GM15510 (cell line): ENCODE results near the gene HIBCH.

Experiments used
- POLR2A ChIP-seq: IDR thresholded peaks from 3 replicates; pipeline ENCODE4 v1.6.1; 2011; ENCODE audit warnings: borderline replicate concordance; ENCODE audit not compliant: insufficient read length; ENCODE audit errors: extremely low read depth

HIBCH gene

GRCh38 chr2:190323406-190323805 lies 3.8 kb upstream of the HIBCH start:
- TF ChIP-seq POLR2A = no peak

DNA sequence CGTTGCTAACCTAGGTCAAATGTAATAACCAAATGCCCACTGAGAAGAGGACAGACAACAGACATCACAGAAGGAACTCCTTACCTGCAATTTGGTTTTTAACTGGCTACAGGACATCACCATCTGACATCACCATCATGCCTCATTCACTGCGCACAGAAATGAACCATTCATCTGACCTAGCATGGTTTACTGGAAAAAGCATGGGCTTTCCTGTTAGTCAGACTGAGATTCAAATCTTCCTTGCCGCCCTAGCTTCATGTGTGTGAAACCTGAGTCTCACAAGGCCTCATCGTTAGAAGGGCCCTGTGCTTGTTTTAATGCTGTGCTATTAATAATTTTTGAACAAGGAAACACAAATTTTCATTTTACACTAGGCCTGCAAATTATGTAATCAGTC lies 1.1 kb upstream of the HIBCH start:
- no peak for TF ChIP-seq POLR2A

GRCh38 chr2:190318931-190319554 lies 583 bp downstream of the HIBCH start:
- TF ChIP-seq POLR2A = no peak

GRCh38 chr2:190318514-190318913 lies 1.1 kb downstream of the HIBCH start:
- no peak for TF ChIP-seq POLR2A

DNA sequence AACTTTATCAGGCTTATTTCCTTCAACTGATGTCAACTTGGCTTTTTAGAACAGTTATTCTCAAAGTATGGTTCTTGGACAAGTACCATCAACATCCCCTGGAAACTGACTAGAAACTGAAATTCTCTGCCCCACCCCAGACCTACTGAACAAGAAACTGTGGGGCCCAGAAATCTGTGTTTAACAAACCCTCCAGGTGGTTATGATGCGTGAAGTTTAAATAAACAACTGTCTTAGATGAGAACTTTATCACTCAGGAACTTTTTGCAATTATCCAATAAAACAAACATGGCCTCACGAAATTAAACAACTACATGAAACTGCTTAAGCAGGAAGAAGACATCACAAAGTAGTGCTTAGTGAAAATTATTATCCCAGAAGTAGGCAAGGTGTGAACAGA lies 4.4 kb downstream of the HIBCH start:
- TF ChIP-seq POLR2A = no peak

DNA sequence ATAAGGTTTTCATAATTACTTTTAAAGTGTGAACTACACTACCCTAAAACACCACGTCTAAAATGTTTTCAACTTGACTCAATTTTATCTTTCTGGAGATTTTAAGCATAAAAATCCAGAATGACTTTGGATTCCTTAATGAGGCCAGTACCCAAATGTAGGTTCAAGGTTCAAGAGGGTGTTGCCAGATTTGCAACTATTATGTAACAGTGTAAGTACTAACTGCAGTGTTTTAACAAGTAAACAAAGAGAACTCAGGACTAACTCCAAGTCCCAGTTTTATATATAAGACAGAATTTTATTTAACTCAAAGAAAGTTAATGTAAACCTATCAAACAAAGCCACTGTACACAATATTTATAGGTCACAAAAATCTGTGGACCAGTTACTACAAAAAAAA lies 5.7 kb downstream of the HIBCH start:
- TF ChIP-seq POLR2A = no peak

DNA sequence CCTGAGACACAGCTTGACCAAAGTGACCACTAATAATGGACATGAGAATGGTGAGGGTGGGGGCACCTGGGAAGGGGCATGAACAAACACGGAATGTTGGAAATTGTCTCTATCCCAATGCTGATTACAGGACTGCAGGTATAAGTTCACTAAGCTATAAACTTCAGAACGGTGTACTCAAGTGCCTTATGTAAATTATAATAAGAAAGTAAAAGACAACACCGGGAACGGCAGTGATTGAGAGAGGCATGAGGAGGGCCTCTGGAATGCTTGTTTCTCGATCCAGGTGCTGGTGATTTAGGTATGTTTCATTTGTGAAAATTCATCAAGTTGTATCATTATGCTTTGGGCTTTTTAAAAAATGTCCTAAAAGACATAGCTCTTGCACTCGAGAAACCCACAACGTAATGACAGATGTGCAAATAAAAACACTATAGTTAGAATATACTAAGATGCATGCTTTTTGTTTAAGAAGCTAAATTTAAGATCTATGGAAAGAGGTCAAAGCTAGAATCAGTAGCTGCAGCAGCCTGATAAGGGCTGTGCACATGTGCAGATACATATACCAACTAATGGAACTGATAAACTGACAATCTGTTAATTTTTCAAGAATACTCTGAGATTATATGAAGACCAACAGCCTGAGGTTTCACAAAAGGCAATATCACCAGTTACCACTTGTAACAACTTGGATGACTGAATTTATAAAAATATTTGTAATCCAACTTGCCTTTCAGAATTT lies 7.6 kb downstream of the HIBCH start:
- no peak for TF ChIP-seq POLR2A

DNA sequence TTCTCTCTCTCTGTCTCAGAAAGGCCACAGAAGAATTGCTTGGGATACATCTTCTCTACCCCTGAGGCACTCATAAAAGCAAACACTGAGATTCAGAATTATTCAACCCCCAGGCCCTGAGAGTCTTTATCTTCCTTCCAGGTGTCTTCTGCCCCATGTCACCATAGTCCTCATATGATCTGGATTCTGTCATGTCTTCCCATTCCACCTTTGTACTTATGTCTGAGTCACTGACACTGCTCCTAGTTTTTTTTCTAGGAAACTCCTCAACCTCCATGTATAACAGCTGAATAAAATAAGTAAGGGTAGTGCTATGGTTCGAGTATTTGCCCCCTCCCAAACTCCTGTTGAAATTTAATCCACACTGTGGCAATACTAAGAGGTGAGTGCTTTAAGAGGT lies 11.6 kb downstream of the HIBCH start:
- TF ChIP-seq POLR2A = no peak

GRCh38 chr2:190304404-190304803 lies 15.2 kb downstream of the HIBCH start:
- no peak for TF ChIP-seq POLR2A

DNA sequence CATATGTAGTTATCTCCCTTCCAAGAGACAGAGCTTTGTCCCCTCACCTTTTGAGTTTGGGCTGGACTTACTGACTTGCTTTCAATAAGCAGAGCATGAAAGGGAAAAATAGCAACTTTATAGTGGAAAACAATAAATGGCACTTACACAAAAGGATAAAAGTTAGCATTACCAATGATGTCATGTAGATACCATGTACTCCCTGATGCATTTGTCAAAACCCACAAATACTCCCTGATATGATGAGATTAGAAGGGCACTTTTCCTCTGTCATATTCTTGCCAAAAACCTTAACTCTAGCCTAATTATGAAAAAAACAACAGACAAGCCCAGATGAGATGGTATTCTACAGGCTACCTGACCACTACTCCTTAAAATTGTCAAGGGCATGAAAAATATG lies 16.0 kb downstream of the HIBCH start:
- TF ChIP-seq POLR2A = no peak

GRCh38 chr2:190302052-190302451 lies 17.6 kb downstream of the HIBCH start:
- TF ChIP-seq POLR2A = no peak

- no peak for TF ChIP-seq POLR2A
Measured at GRCh38 chr2:190301032-190301431, 18.6 kb downstream of the HIBCH start.

DNA sequence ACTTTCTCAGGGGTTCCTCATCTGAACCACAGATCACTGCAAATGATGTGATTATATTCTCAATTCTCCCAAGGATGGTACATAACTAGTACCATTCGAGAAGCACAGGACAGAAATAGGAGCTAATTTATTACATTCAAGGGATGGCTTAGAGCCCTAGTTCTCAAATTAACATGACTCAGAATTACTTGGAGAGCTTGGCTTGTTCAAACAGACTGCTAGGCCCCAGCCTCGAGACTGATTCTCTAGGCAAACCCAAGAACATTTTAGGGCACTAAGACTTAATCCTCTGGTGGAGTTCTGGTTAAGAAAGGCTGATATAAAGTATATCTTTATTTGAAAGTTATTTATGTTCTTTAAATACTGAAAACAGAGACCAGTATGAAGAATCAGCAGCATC lies 35.8 kb downstream of the HIBCH start:
- no peak for TF ChIP-seq POLR2A

GRCh38 chr2:190280565-190281350 lies 38.9 kb downstream of the HIBCH start:
- TF ChIP-seq POLR2A = no peak

- TF ChIP-seq POLR2A = no peak
Measured at GRCh38 chr2:190277234-190278112, 42.2 kb downstream of the HIBCH start.
